Panc1 (cell line): ENCODE data around the gene ARL15.

ENCODE experiments used
- POLR2AphosphoS5 ChIP-seq: IDR thresholded peaks from 2 replicates; pipeline ENCODE4 v1.6.1; 2012; ENCODE audit warnings: mild to moderate bottlenecking, low read depth, low read length, moderate library complexity
- SIN3A ChIP-seq: IDR thresholded peaks from 2 replicates; pipeline ENCODE4 v1.6.1; 2012; ENCODE audit warnings: low read depth, mild to moderate bottlenecking, low read length, moderate library complexity, borderline replicate concordance; ENCODE audit not compliant: insufficient read depth
- TCF7L2 ChIP-seq: IDR thresholded peaks from 2 replicates; pipeline ENCODE4 v1.6.1; 2011; ENCODE audit warnings: mild to moderate bottlenecking, low read depth, low read length, inconsistent platforms
- TF ChIP-seq, protein P1 (sequence below): fragments of 450-650 bp; IDR thresholded peaks from 2 replicates; pipeline ENCODE4 v1.5.1; 2017; ENCODE audit warnings: mild to moderate bottlenecking
- TF ChIP-seq, protein P2 (sequence below), 2 experiments: IDR thresholded peaks; 2 replicates each; pipeline ENCODE4 v1.6.1; 2011 to 2012; ENCODE audit warnings: low read depth in 2 of 2, control low read depth in 1 of 2, low read length in 1 of 2, mild to moderate bottlenecking in 1 of 2, moderate library complexity in 1 of 2; ENCODE audit not compliant: insufficient read depth in 1 of 2

DNA sequence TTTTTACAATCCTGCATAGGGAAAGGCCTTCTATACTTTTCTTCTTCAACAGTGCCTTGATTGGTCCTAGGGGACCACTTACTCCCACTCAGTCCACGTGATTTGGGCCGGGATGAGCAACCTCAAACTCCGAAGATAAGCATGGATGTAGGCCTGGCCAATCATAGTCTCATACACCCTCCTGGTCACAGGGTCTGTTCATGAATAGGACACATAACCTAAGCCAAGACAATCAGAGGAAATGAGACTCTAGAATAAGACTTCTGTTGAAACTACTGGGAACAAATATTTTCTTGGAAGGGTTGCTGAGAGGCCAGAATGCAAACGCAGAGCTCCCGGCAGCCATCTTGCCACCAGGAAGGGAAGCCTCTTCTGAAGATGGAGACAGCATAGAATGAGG, 68.1 kb downstream of the ARL15 start:
- no peak for TF ChIP-seq POLR2AphosphoS5
- TF ChIP-seq, protein P1, sequence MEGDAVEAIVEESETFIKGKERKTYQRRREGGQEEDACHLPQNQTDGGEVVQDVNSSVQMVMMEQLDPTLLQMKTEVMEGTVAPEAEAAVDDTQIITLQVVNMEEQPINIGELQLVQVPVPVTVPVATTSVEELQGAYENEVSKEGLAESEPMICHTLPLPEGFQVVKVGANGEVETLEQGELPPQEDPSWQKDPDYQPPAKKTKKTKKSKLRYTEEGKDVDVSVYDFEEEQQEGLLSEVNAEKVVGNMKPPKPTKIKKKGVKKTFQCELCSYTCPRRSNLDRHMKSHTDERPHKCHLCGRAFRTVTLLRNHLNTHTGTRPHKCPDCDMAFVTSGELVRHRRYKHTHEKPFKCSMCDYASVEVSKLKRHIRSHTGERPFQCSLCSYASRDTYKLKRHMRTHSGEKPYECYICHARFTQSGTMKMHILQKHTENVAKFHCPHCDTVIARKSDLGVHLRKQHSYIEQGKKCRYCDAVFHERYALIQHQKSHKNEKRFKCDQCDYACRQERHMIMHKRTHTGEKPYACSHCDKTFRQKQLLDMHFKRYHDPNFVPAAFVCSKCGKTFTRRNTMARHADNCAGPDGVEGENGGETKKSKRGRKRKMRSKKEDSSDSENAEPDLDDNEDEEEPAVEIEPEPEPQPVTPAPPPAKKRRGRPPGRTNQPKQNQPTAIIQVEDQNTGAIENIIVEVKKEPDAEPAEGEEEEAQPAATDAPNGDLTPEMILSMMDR: no peak
- no peak for TF ChIP-seq TCF7L2
- TF ChIP-seq, protein P2, sequence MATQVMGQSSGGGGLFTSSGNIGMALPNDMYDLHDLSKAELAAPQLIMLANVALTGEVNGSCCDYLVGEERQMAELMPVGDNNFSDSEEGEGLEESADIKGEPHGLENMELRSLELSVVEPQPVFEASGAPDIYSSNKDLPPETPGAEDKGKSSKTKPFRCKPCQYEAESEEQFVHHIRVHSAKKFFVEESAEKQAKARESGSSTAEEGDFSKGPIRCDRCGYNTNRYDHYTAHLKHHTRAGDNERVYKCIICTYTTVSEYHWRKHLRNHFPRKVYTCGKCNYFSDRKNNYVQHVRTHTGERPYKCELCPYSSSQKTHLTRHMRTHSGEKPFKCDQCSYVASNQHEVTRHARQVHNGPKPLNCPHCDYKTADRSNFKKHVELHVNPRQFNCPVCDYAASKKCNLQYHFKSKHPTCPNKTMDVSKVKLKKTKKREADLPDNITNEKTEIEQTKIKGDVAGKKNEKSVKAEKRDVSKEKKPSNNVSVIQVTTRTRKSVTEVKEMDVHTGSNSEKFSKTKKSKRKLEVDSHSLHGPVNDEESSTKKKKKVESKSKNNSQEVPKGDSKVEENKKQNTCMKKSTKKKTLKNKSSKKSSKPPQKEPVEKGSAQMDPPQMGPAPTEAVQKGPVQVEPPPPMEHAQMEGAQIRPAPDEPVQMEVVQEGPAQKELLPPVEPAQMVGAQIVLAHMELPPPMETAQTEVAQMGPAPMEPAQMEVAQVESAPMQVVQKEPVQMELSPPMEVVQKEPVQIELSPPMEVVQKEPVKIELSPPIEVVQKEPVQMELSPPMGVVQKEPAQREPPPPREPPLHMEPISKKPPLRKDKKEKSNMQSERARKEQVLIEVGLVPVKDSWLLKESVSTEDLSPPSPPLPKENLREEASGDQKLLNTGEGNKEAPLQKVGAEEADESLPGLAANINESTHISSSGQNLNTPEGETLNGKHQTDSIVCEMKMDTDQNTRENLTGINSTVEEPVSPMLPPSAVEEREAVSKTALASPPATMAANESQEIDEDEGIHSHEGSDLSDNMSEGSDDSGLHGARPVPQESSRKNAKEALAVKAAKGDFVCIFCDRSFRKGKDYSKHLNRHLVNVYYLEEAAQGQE (IDR thresholded peaks at IDR 0.05; ENCODE audit: insufficient read depth in 1 of 2, low read depth in 2 of 2, low read length in 1 of 2): no peak
- no peak for TF ChIP-seq SIN3A
